ENCODE data around the gene SH3BP2.

Gene SH3BP2

GRCh38 chr4:2803624-2804448 lies 11.0 kb downstream of the SH3BP2 start:
- no peak for DNase-seq (ENCODE audit: low read depth)

- DNase-seq (ENCODE audit: low read depth): no peak
Measured at GRCh38 chr4:2804449-2804972, 11.6 kb downstream of the SH3BP2 start.

GRCh38 chr4:2804973-2805501 lies 12.2 kb downstream of the SH3BP2 start:
- no peak for DNase-seq (ENCODE audit: low read depth)

GRCh38 chr4:2805712-2806389 lies 13.0 kb downstream of the SH3BP2 start:
- DNase-seq (ENCODE audit: low read depth): no peak

GRCh38 chr4:2806390-2807355 lies 13.8 kb downstream of the SH3BP2 start:
- peak; percentile 31 for DNase-seq (ENCODE audit: low read depth)

DNA sequence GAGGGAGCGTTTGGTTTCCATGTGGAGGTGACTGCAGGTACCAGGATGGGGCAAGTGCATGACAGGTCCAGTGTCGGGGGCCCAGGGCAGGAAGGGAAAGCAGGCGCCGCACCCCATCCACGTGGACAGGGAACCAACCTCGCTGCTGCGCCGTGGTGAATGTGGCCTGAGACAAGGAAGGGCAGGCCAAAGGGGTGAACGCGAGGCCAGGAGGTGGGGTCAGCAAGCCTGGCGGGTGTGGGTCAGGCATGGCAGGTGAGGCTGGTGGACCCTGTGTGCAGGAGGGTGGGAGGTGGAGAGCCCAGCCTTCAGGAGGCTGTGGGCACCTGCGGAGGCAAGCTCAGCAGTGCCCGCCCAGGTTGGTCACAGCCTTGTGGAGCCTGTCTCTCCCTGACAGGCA lies 14.7 kb downstream of the SH3BP2 start:
- no peak for DNase-seq (ENCODE audit: low read depth)

DNA sequence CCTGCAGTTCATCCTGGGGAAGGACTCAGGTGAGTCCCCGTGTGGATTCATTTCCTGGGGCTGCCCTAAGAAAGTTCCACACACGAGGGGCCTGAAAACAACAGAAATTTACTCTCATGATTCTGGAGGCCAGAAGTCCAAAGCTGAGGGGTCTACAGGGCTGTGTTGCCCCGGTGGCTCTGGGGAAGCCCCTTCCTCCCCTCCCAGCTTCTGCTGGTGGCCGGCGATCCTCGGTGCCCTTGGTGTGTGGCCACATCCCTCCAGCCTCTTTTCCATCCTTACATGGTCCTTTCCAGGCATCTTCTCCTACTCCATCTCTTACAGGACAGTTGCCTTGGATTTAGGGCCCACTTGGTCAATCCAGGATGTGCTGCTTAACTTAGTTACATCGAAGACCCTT lies 15.1 kb downstream of the SH3BP2 start:
- DNase-seq (ENCODE audit: low read depth): no peak

DNA sequence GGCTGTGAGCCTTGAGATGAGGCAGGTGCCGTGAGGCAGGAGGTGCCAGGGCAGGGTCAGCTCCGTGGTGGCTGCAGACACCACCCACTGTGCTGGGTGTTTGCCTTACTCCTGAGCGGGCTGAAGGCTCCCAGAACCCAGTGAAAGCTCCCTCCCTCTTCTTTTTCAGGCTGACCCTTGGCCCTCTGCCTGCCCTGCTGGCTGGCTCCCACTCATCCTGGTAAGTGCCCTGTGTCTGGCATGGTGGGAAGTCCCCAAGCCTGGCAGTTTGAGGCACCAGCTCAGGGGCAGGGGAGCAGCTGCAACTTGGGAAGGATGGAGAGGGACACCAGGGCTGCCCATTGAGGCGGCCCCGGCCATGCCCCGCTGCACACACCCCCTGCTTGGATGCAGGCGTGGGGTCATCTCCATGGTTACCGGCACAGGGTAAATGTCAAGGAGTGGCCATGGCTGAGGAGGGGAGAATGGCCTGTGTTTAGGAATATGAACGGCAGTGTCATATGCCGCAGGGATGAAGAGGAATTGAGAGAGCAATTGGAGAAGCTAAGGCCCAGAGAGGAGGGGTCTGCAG lies 16.8 kb downstream of the SH3BP2 start:
- no peak for DNase-seq (ENCODE audit: low read depth)

- DNase-seq (ENCODE audit: low read depth): no peak
Measured at GRCh38 chr4:2810388-2810787, 17.5 kb downstream of the SH3BP2 start.

GRCh38 chr4:2811830-2812611 lies 19.1 kb downstream of the SH3BP2 start:
- DNase-seq (ENCODE audit: low read depth): peak; percentile 88

DNA sequence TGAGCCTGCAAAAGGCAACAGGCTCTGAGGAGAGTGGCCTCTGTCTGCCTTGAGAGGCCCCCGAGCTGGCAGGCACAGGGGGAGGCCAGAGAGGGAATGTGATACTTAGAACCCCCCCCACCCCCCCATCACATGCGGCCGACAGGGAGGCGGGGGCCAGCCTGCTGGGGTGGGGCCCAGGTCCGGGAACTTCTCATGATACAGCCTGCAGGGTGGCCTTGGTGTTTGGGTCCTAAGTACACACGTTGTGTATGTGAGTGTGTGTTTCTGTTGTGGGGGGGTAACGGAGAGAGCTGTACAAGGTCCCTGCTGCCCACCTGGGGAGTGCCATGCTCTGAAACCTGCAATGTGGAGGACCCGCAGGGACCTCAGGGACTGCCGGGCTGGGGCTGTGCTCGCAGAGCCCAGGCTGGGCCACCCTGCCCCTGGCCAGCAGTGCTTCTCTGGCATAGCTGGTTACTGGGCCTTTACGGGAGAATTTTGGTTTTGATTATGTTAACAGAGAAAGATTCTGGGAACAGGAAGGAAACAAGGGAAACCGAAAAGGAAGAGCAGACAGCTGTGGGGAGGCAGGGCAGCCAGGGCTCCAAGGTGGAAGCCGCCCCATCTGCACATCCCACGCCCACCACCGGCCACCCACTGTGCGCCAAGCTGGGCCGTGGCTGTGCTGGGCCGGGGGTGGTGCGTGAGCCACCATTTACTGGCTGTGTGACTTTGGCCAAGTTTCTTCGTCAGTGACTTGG lies 19.9 kb downstream of the SH3BP2 start:
- DNase-seq (ENCODE audit: low read depth): no peak

GRCh38 chr4:2813446-2814405 lies 20.8 kb downstream of the SH3BP2 start:
- DNase-seq (ENCODE audit: low read depth): no peak

GRCh38 chr4:2814627-2815270 lies 21.9 kb downstream of the SH3BP2 start:
- no peak for DNase-seq (ENCODE audit: low read depth)

DNA sequence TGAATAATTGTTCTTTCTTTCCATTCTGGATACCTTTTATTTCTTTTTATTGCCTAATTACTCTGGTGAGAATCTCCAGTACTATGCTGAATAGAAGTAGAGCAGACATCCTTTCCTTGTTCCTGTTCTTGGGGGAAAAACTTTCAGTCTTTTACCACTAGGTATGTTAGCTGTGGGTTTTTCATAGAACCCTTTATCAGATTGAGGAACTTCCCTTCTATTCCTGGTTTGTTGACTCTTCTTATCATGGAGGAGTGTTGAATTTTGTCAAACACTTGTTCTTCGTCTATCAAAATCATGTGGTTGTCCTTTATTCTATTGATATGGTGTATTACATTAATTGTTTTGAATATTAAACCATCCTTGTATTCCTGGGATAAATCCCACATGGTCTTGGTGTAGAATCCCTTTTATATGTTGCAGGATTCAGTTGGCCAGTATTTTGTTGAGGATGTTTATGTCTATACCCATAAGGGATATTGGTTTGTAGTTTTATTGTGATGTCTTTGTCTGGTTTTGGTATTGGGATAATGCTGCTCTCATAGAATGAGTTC lies 23.6 kb downstream of the SH3BP2 start:
- DNase-seq (ENCODE audit: low read depth): no peak

DNA sequence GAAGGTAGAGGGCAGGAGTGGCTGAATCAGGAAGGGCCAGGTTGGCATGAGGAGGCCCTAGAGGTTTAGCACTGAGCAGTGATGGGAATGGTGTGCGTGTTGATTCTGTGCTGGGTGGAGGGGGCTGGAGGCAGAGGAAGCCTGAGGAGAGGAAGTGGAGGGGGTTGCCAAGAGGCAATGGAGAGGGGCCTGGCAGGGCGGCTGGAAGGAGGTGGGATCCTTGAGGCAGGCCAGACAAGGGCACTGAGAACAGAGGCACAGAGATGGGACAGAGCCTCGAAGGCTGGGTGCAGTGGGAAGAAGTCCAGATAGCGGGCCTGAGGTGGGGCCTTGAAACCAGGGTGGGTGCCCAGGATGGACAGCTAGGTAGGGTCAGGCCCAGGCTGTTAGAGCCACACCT lies 24.3 kb downstream of the SH3BP2 start:
- no peak for DNase-seq (ENCODE audit: low read depth)

GRCh38 chr4:2817701-2818350 lies 24.9 kb downstream of the SH3BP2 start:
- DNase-seq (ENCODE audit: low read depth): no peak

DNA sequence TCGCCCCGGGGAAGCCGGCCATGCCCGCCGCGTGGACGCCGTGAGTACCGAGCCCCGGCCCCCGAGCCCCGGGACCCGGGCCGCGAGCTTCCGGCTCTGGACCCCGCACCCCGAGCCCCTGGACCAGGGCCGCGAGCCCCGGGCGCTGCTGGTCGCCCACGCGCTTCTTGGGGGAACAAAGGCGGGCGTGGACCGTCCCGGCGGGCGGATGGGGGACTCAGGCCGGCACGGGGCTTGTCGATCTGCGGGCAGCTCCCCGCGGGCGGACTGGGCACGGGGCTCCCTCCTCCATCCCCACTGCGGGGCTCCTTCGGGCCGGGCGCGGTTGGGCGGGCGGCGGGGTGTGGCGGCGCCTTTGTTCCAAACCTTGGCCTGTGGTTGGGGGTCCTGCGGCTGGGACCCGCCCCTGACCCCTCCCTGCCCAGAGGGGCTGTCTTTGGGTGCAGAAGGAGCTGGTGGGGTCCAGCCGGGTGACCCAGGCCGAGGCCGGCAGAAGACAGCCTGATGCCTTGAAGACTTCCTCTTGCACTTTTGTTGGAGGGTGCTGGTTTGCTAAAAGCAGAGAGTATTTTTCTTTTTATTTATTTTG lies 25.6 kb downstream of the SH3BP2 start:
- no peak for DNase-seq (ENCODE audit: low read depth)
